ENCODE data around the gene ATG7.

ATG7 gene

DNA sequence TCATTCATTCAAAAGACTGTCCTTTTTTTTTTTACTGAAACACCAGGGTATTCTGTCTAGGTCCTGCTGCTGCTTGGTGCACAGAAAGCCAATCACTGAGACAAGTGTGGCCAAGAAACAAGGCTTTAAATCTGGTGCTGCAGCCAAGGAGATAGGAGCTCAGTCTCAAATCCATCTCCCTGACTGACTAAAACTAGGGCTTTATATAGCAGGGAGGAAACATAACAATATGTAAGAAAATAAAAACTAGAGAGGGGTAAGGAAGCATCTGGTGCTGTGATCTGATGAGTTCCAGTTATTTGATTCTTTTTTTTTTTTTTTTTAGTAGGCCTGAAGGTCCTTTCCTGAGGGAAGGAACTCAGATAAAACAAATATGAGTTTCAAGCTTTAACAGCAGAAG is 139.8 kb downstream of the ATG7 start:
- DNase-seq (ENCODE audit: low spot score in 2 of 2): no peak
- Mint-ChIP-seq H3K27ac (ENCODE audit: low read depth) (no peak overlapping the region), H3K9me3 (peaks cover 9% of the 10 kb centered on the region), H3K4me1 (peaks cover 16% of the 10 kb centered on the region), H3K27me3 (no peaks in the 10 kb centered on the region), H3K36me3 (ENCODE audit: insufficient read depth) (peaks cover 2% of the 10 kb centered on the region), H3K4me3 (no peak overlapping the region)
- no peak for ATAC-seq (replicated peaks; ENCODE audit: extremely low read depth, poor library complexity, severe bottlenecking)

DNA sequence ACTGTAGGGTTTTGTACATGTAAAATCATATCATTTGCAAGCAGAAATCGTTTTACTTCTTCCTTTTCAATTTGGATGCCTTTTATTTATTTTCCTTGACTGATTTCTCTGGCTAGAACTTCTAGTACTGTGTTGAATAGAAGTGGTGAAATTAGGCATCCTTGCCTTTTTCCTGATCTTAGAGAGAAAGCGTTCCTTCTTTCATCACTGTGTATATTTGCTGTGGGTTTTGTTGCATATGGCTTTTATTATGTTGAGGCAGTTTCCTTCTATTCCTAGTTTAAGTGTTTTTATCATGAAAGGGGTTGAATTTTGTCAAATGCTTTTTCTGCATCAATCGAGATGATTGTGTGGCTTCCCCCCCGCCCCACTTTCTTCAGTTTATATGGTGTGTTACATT is 140.9 kb downstream of the ATG7 start:
- H3K27me3 Mint-ChIP-seq: no peaks in the 10 kb centered on the region
- peaks cover 16% of the 10 kb centered on the region for H3K4me1 Mint-ChIP-seq
- H3K4me3 Mint-ChIP-seq: no peak overlapping the region
- no peak overlapping the region for H3K27ac Mint-ChIP-seq (ENCODE audit: low read depth)
- H3K36me3 Mint-ChIP-seq (ENCODE audit: insufficient read depth): peaks cover 2% of the 10 kb centered on the region
- DNase-seq (ENCODE audit: low spot score in 2 of 2): no peak
- ATAC-seq (replicated peaks; ENCODE audit: extremely low read depth, poor library complexity, severe bottlenecking): no peak
- H3K9me3 Mint-ChIP-seq: peaks cover 8% of the 10 kb centered on the region

DNA sequence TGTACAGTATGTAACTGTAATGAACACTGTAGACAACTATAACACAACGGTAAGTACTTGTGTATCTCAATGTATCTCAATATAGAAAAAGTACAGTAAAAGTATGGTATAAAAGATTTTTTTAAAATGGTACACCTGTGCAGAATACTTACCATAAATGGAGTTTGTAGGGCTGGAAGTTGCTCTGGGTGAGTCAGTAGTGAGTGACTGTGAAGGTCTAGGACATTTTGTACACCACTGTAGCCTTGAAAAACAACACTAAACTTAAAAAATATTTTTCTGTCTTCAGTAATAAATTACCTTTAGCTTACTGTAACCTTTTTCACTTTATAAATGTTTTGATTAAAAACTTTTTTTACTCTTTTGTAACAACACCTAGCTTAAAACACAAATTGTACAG is 142.9 kb downstream of the ATG7 start:
- DNase-seq (ENCODE audit: low spot score in 2 of 2): no peak
- Mint-ChIP-seq H3K4me3 (no peak overlapping the region), H3K9me3 (no peaks in the 10 kb centered on the region), H3K36me3 (ENCODE audit: insufficient read depth) (no peaks in the 10 kb centered on the region), H3K27me3 (no peaks in the 10 kb centered on the region), H3K4me1 (peaks cover 27% of the 10 kb centered on the region), H3K27ac (ENCODE audit: low read depth) (no peak overlapping the region)
- no peak for ATAC-seq (replicated peaks; ENCODE audit: extremely low read depth, poor library complexity, severe bottlenecking)

GRCh38 chr3:11420066-11420465 is 147.9 kb downstream of the ATG7 start:
- DNase-seq (ENCODE audit: low spot score in 2 of 2) (no peak), ATAC-seq (replicated peaks; ENCODE audit: extremely low read depth, poor library complexity, severe bottlenecking) (no peak)
- H3K4me3 Mint-ChIP-seq: no peak overlapping the region
- no peaks in the 10 kb centered on the region for H3K9me3 Mint-ChIP-seq
- no peak overlapping the region for H3K27ac Mint-ChIP-seq (ENCODE audit: low read depth)
- no peaks in the 10 kb centered on the region for H3K36me3 Mint-ChIP-seq (ENCODE audit: insufficient read depth)
- H3K27me3 Mint-ChIP-seq: no peaks in the 10 kb centered on the region
- H3K4me1 Mint-ChIP-seq: peaks cover 16% of the 10 kb centered on the region

GRCh38 chr3:11422291-11422690 is 150.1 kb downstream of the ATG7 start:
- no peak for ATAC-seq (replicated peaks; ENCODE audit: extremely low read depth, poor library complexity, severe bottlenecking)
- peaks cover 6% of the 10 kb centered on the region for H3K36me3 Mint-ChIP-seq (ENCODE audit: insufficient read depth)
- no peak overlapping the region for H3K27ac Mint-ChIP-seq (ENCODE audit: low read depth)
- no peak for DNase-seq (ENCODE audit: low spot score in 2 of 2)
- no peaks in the 10 kb centered on the region for H3K27me3 Mint-ChIP-seq
- H3K4me1 Mint-ChIP-seq: peaks cover 16% of the 10 kb centered on the region
- no peaks in the 10 kb centered on the region for H3K9me3 Mint-ChIP-seq
- H3K4me3 Mint-ChIP-seq: no peak overlapping the region

- no peak overlapping the region for H3K4me3 Mint-ChIP-seq
- H3K27ac Mint-ChIP-seq (ENCODE audit: low read depth): no peak overlapping the region
- no peaks in the 10 kb centered on the region for H3K9me3 Mint-ChIP-seq
- no peak for ATAC-seq (replicated peaks; ENCODE audit: extremely low read depth, poor library complexity, severe bottlenecking)
- H3K27me3 Mint-ChIP-seq: no peaks in the 10 kb centered on the region
- H3K4me1 Mint-ChIP-seq: peaks cover 11% of the 10 kb centered on the region
- H3K36me3 Mint-ChIP-seq (ENCODE audit: insufficient read depth): peaks cover 6% of the 10 kb centered on the region
- DNase-seq (ENCODE audit: low spot score in 2 of 2): no peak
Observed at GRCh38 chr3:11423868-11424267, 151.7 kb downstream of the ATG7 start.

- no peaks in the 10 kb centered on the region for H3K9me3 Mint-ChIP-seq
- peaks cover 6% of the 10 kb centered on the region for H3K36me3 Mint-ChIP-seq (ENCODE audit: insufficient read depth)
- no peak overlapping the region for H3K27ac Mint-ChIP-seq (ENCODE audit: low read depth)
- H3K4me3 Mint-ChIP-seq: no peak overlapping the region
- DNase-seq (ENCODE audit: low spot score in 2 of 2) (no peak), ATAC-seq (replicated peaks; ENCODE audit: extremely low read depth, poor library complexity, severe bottlenecking) (no peak)
- H3K27me3 Mint-ChIP-seq: no peaks in the 10 kb centered on the region
- H3K4me1 Mint-ChIP-seq: peaks cover 10% of the 10 kb centered on the region
Observed at GRCh38 chr3:11424277-11424676, 152.1 kb downstream of the ATG7 start.

GRCh38 chr3:11430207-11430606 is 158.0 kb downstream of the ATG7 start:
- ATAC-seq (replicated peaks; ENCODE audit: extremely low read depth, poor library complexity, severe bottlenecking) (no peak), DNase-seq (ENCODE audit: low spot score in 2 of 2) (no peak)
- peaks cover 6% of the 10 kb centered on the region for H3K36me3 Mint-ChIP-seq (ENCODE audit: insufficient read depth)
- H3K4me1 Mint-ChIP-seq: no peaks in the 10 kb centered on the region
- no peaks in the 10 kb centered on the region for H3K9me3 Mint-ChIP-seq
- no peak overlapping the region for H3K27ac Mint-ChIP-seq (ENCODE audit: low read depth)
- no peak overlapping the region for H3K4me3 Mint-ChIP-seq
- H3K27me3 Mint-ChIP-seq: no peaks in the 10 kb centered on the region

DNA sequence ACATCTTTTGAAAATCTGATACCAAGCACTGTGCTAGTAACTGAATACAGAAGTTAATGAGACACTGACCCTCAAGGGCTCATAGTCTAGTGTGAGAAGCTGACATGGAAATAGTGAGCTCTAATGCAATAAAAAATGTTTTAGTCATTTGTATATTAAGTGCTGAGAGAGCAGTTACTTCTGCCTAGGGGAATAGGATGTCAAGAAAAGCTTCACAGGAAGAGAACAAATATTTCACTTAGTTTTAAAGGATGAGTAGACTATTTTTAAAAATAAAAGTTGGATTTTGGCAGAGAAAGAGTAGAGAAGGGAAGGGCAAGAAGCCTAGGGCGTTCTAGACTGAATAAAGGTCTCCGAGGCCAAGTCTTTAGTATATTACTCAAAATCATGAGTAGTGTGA is 158.4 kb downstream of the ATG7 start:
- no peak for DNase-seq (ENCODE audit: low spot score in 2 of 2)
- H3K9me3 Mint-ChIP-seq: no peaks in the 10 kb centered on the region
- no peaks in the 10 kb centered on the region for H3K27me3 Mint-ChIP-seq
- H3K4me3 Mint-ChIP-seq: no peak overlapping the region
- no peak overlapping the region for H3K27ac Mint-ChIP-seq (ENCODE audit: low read depth)
- no peak for ATAC-seq (replicated peaks; ENCODE audit: extremely low read depth, poor library complexity, severe bottlenecking)
- H3K36me3 Mint-ChIP-seq (ENCODE audit: insufficient read depth): peaks cover 6% of the 10 kb centered on the region
- H3K4me1 Mint-ChIP-seq: no peaks in the 10 kb centered on the region

GRCh38 chr3:11431319-11431718 is 159.1 kb downstream of the ATG7 start:
- no peaks in the 10 kb centered on the region for H3K9me3 Mint-ChIP-seq
- ATAC-seq (replicated peaks; ENCODE audit: extremely low read depth, poor library complexity, severe bottlenecking) (no peak), DNase-seq (ENCODE audit: low spot score in 2 of 2) (no peak)
- H3K4me3 Mint-ChIP-seq: no peak overlapping the region
- no peaks in the 10 kb centered on the region for H3K4me1 Mint-ChIP-seq
- H3K36me3 Mint-ChIP-seq (ENCODE audit: insufficient read depth): peaks cover 6% of the 10 kb centered on the region
- H3K27me3 Mint-ChIP-seq: no peaks in the 10 kb centered on the region
- no peak overlapping the region for H3K27ac Mint-ChIP-seq (ENCODE audit: low read depth)

GRCh38 chr3:11434017-11434526 is 161.9 kb downstream of the ATG7 start:
- no peak overlapping the region for H3K27ac Mint-ChIP-seq (ENCODE audit: low read depth)
- DNase-seq (ENCODE audit: low spot score in 2 of 2): no peak
- no peaks in the 10 kb centered on the region for H3K4me1 Mint-ChIP-seq
- no peaks in the 10 kb centered on the region for H3K9me3 Mint-ChIP-seq
- ATAC-seq (replicated peaks; ENCODE audit: extremely low read depth, poor library complexity, severe bottlenecking): no peak
- H3K27me3 Mint-ChIP-seq: no peaks in the 10 kb centered on the region
- no peak overlapping the region for H3K4me3 Mint-ChIP-seq
- peaks cover 2% of the 10 kb centered on the region for H3K36me3 Mint-ChIP-seq (ENCODE audit: insufficient read depth)

DNA sequence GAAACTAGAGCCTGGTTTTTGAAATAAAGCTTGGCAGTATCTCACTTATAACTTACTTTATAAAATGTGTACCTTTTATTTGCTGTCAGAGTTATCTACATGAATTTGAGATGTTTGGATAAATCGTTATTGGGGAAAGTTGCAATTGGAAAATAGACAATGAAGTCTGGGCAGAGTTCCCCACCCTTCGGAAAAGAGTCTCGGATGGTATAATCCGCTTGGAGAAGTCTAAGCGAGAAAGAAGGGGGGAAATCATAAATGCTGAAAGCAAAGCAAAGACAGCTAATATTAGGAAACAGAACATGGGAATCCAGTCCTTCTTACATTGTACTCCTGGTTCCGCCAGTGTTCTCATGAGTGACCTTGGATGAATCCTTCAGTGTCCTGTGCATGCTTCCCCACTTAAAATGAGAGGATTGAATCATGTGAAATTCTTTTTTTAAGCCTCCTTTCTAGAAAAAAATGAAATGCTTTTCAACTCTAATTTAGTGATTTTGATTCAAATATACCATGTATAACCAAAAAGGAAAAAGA is 162.4 kb downstream of the ATG7 start:
- Mint-ChIP-seq H3K4me3 (no peak overlapping the region), H3K27ac (ENCODE audit: low read depth) (no peak overlapping the region), H3K27me3 (no peaks in the 10 kb centered on the region), H3K9me3 (no peaks in the 10 kb centered on the region), H3K36me3 (ENCODE audit: insufficient read depth) (peaks cover 2% of the 10 kb centered on the region), H3K4me1 (no peaks in the 10 kb centered on the region)
- ATAC-seq (replicated peaks; ENCODE audit: extremely low read depth, poor library complexity, severe bottlenecking) (no peak), DNase-seq (ENCODE audit: low spot score in 2 of 2) (no peak)

DNA sequence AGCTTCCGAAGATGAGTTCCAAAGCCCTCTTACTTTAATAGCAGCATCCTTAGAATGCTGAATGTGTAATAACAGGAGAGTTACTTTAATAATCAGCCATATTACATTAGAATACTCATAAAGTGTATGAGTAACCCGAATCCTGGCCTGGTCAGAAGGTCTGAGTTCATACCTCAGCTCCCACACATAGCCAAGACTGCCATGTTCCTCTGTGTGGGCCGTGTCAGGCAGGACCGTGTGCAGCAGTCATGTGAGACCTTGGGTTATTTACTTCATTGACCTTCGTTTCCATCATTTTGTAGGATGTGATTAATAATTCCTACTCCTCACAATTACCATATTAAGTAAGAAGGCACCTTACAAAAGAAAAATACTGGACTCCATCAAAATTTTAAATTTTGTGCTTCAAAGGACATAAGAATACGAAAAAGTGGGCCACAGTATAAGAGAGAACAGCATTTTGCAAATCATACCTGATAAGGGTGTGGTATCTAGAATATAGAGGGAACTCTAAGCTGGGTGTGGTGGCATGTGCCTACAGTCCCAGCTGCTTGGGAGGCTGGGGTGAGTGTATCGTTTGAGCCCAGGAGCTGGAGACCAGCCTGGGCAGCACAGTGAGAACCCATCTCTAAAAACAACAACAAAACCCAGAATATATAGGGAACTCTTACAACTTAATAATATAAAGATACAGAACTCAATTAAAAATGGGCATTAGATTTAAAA is 163.4 kb downstream of the ATG7 start:
- no peak overlapping the region for H3K27ac Mint-ChIP-seq (ENCODE audit: low read depth)
- no peaks in the 10 kb centered on the region for H3K27me3 Mint-ChIP-seq
- DNase-seq (ENCODE audit: low spot score in 2 of 2): no peak
- H3K4me1 Mint-ChIP-seq: no peaks in the 10 kb centered on the region
- no peak for ATAC-seq (replicated peaks; ENCODE audit: extremely low read depth, poor library complexity, severe bottlenecking)
- H3K4me3 Mint-ChIP-seq: no peak overlapping the region
- no peaks in the 10 kb centered on the region for H3K9me3 Mint-ChIP-seq
- peaks cover 2% of the 10 kb centered on the region for H3K36me3 Mint-ChIP-seq (ENCODE audit: insufficient read depth)
